Measurements from ENCODE around the gene GTF2F2.

The GTF2F2 gene
- long read RNA-seq, donor 1, transcript GTF2F2-201 (8 exons, 2,239 nt) = major isoform, 11 of 17,442 reads
- long read RNA-seq, donor 1, partial matches to known transcripts = 16,909 of 17,442 reads
- long read RNA-seq, donor 1, other reads (novel, unspliced or antisense) = 521 of 17,442 reads
- long read RNA-seq, donor 2, partial matches to known transcripts = 10,982 of 11,291 reads
- long read RNA-seq, donor 2, other reads (novel, unspliced or antisense) = 306 of 11,291 reads
- long read RNA-seq, donor 3, transcript GTF2F2-201 (8 exons, 2,239 nt) = major isoform, 5 of 6,250 reads
- long read RNA-seq, donor 3, partial matches to known transcripts = 6,051 of 6,250 reads
- long read RNA-seq, donor 3, other reads (novel, unspliced or antisense) = 194 of 6,250 reads
- long read RNA-seq, donor 4, transcript GTF2F2-201 (8 exons, 2,239 nt) = major isoform, 11 of 8,742 reads
- long read RNA-seq, donor 4, partial matches to known transcripts = 8,425 of 8,742 reads
- long read RNA-seq, donor 4, other reads (novel, unspliced or antisense) = 306 of 8,742 reads
- long read RNA-seq, donor 5, transcript GTF2F2-201 (8 exons, 2,239 nt) = major isoform, 9 of 16 reads
- long read RNA-seq, donor 5, partial matches to known transcripts = 7 of 16 reads
- long read RNA-seq, donor 5, other reads (novel, unspliced or antisense) = 0 of 16 reads
- long read RNA-seq, donor 6, transcript GTF2F2-201 (8 exons, 2,239 nt) = major isoform, 5 of 9,818 reads
- long read RNA-seq, donor 6, partial matches to known transcripts = 9,549 of 9,818 reads
- long read RNA-seq, donor 6, other reads (novel, unspliced or antisense) = 264 of 9,818 reads
- long read RNA-seq, donor 7, transcript GTF2F2-201 (8 exons, 2,239 nt) = major isoform, 6 of 15,994 reads
- long read RNA-seq, donor 7, partial matches to known transcripts = 15,412 of 15,994 reads
- long read RNA-seq, donor 7, other reads (novel, unspliced or antisense) = 576 of 15,994 reads
- long read RNA-seq, donor 8, transcript GTF2F2-201 (8 exons, 2,239 nt) = major isoform, 9 of 9,760 reads
- long read RNA-seq, donor 8, partial matches to known transcripts = 9,413 of 9,760 reads
- long read RNA-seq, donor 8, other reads (novel, unspliced or antisense) = 338 of 9,760 reads

GRCh38 chr13:45119991-45120864 lies at the start of gene GTF2F2:
Gene GTF2F2 (plus strand): TSS chr13:45120510. CDS start chr13:45120656, 146 bp downstream.
- DNase-seq = peak; percentile 92

GRCh38 chr13:45073809-45074208 lies 46.5 kb upstream of the GTF2F2 start:
- DNase-seq = no peak

GRCh38 chr13:45074721-45075120 lies 45.6 kb upstream of the GTF2F2 start:
- no peak for DNase-seq

GRCh38 chr13:45078003-45078402 lies 42.3 kb upstream of the GTF2F2 start:
- no peak for DNase-seq

- no peak for DNase-seq
Observed at GRCh38 chr13:45082964-45083363, 37.3 kb upstream of the GTF2F2 start.

- DNase-seq = no peak
Observed at GRCh38 chr13:45084515-45084914, 35.8 kb upstream of the GTF2F2 start.

- no peak for DNase-seq
Observed at GRCh38 chr13:45086484-45086883, 33.8 kb upstream of the GTF2F2 start.

- DNase-seq = no peak
Observed at GRCh38 chr13:45092663-45093062, 27.6 kb upstream of the GTF2F2 start.

GRCh38 chr13:45100573-45101262 lies 19.6 kb upstream of the GTF2F2 start:
- no peak for DNase-seq

GRCh38 chr13:45101327-45102018 lies 18.8 kb upstream of the GTF2F2 start:
- no peak for DNase-seq

- no peak for DNase-seq
Observed at GRCh38 chr13:45102136-45102507, 18.2 kb upstream of the GTF2F2 start.

- no peak for DNase-seq
Observed at GRCh38 chr13:45103449-45103848, 16.9 kb upstream of the GTF2F2 start.

GRCh38 chr13:45104261-45104660 lies 16.0 kb upstream of the GTF2F2 start:
- no peak for DNase-seq

- no peak for DNase-seq
Observed at GRCh38 chr13:45105895-45106294, 14.4 kb upstream of the GTF2F2 start.

- DNase-seq = no peak
Observed at GRCh38 chr13:45107539-45107938, 12.8 kb upstream of the GTF2F2 start.

- DNase-seq = no peak
Observed at GRCh38 chr13:45108716-45109101, 11.6 kb upstream of the GTF2F2 start.

GRCh38 chr13:45109102-45109720 lies 11.1 kb upstream of the GTF2F2 start:
- DNase-seq = no peak

GRCh38 chr13:45113233-45114224 lies 6.8 kb upstream of the GTF2F2 start:
- no peak for DNase-seq

GRCh38 chr13:45119469-45119990 lies 780 bp upstream of the GTF2F2 start:
- peak; percentile 21 for DNase-seq

All from right kidney (tissue), 9 donors.